Measurements from ENCODE around the gene ADGRL3.

GRCh38 chr4:61359301-61359700 is 159.2 kb downstream of the ADGRL3 start:
- no peak for TF ChIP-seq CTCF (IDR thresholded peaks at IDR 0.05)
- no peak for TF ChIP-seq POLR2A (IDR thresholded peaks at IDR 0.05)
